GM10847 (cell line): Measurements from ENCODE around the gene GALNT9.

Experiments used
- POLR2A ChIP-seq: IDR thresholded peaks from 2 replicates; pipeline ENCODE4 v1.6.1; 2011; ENCODE audit not compliant: insufficient read length; ENCODE audit errors: extremely low read depth

The GALNT9 gene

GRCh38 chr12:132276827-132277373 lies 52.5 kb downstream of the GALNT9 start:
- TF ChIP-seq POLR2A: no peak

GRCh38 chr12:132276066-132276826 lies 53.1 kb downstream of the GALNT9 start:
- TF ChIP-seq POLR2A: no peak

GRCh38 chr12:132275631-132276030 lies 53.8 kb downstream of the GALNT9 start:
- TF ChIP-seq POLR2A: no peak

GRCh38 chr12:132275110-132275531 lies 54.3 kb downstream of the GALNT9 start:
- TF ChIP-seq POLR2A: no peak

- no peak for TF ChIP-seq POLR2A
These were observed 55.4 kb downstream of the GALNT9 start for GRCh38 chr12:132273992-132274334.

- no peak for TF ChIP-seq POLR2A
These were observed 56.7 kb downstream of the GALNT9 start for GRCh38 chr12:132272711-132273110.

GRCh38 chr12:132271755-132272092 lies 57.7 kb downstream of the GALNT9 start:
- no peak for TF ChIP-seq POLR2A

- no peak for TF ChIP-seq POLR2A
These were observed 58.2 kb downstream of the GALNT9 start for GRCh38 chr12:132270969-132271754.

- TF ChIP-seq POLR2A: no peak
These were observed 58.9 kb downstream of the GALNT9 start for GRCh38 chr12:132270516-132270915.

GRCh38 chr12:132269271-132269968 lies 60.0 kb downstream of the GALNT9 start:
- no peak for TF ChIP-seq POLR2A

- no peak for TF ChIP-seq POLR2A
These were observed 60.7 kb downstream of the GALNT9 start for GRCh38 chr12:132268674-132269073.

GRCh38 chr12:132267873-132268272 lies 61.5 kb downstream of the GALNT9 start:
- TF ChIP-seq POLR2A: no peak

- no peak for TF ChIP-seq POLR2A
These were observed 62.6 kb downstream of the GALNT9 start for GRCh38 chr12:132266802-132267201.

- no peak for TF ChIP-seq POLR2A
These were observed 63.0 kb downstream of the GALNT9 start for GRCh38 chr12:132266370-132266769.

- TF ChIP-seq POLR2A: no peak
These were observed 64.2 kb downstream of the GALNT9 start for GRCh38 chr12:132265056-132265800.
